Measurements from ENCODE around the gene TUBD1. TPM values are rescaled to one million over a fixed set of nuclear protein-coding genes. Genes with fewer than 3 reads are reported as not detected.

The TUBD1 gene
- total and polyA plus RNA-seq, 7 experiments from 2014 or later = 8.2 to 42.1 (median 25.5) TPM

GRCh38 chr17:59826706-59827453, 65.9 kb downstream of the TUBD1 start:
- H3K4me1 ChIP-seq (ENCODE audit: control insufficient read depth in 2 of 2, insufficient read depth in 2 of 2, low read length in 2 of 2) = peaks cover 14 to 46% of the 10 kb centered on the region in 2 donors
- ATAC-seq (no peak), DNase-seq (no peak)
- H3K27ac ChIP-seq (ENCODE audit: low read depth, low read length) = no peak overlapping the region
- peaks cover 0 to 5% (median 0%) of the 10 kb centered on the region in 3 experiments for H3K36me3 ChIP-seq (ENCODE audit: control insufficient read depth in 2 of 3, insufficient read depth in 3 of 3, low read length in 3 of 3)
- peak overlapping the region in 8 of 9 donors; percentile 1 to 97 (median 62) for H3K27ac Mint-ChIP-seq
- no peak overlapping the region for H3K4me3 ChIP-seq (ENCODE audit: low read length)
- peaks cover 19 to 67% (median 40%) of the 10 kb centered on the region in 7 donors for H3K4me1 Mint-ChIP-seq
- H3K9me3 ChIP-seq (ENCODE audit: control insufficient read depth in 2 of 3, low read length in 3 of 3) = no peaks in the 10 kb centered on the region
- peak overlapping the region in 4 of 10 donors; percentile 0 to 86 (median 15) for H3K4me3 Mint-ChIP-seq
- ChIA-PET CTCF (no interaction called here), POLR2A (interaction anchor here (0.6 to 2.0 kb wide), 3 partner anchors 13 to 36 kb away, joined by 3 to 10 read pairs (median 6); no protein-coding TSS in a partner anchor)
- H3K27me3 ChIP-seq (ENCODE audit: control insufficient read depth in 2 of 2, insufficient read depth in 2 of 2, low read length in 2 of 2) = no peaks in the 10 kb centered on the region
- H3K36me3 Mint-ChIP-seq = peaks cover 0 to 19% (median 10%) of the 10 kb centered on the region in 5 donors
- no peaks in the 10 kb centered on the region for H3K27me3 Mint-ChIP-seq
- no peaks in the 10 kb centered on the region for H3K9me3 Mint-ChIP-seq
- intact Hi-C loops (cut with micrococcal nuclease) = loop anchor here (1.0 to 2.0 kb wide), 2 partner anchors 18 to 65 kb away; no protein-coding TSS in a partner anchor

GRCh38 chr17:59825533-59826322, 67.0 kb downstream of the TUBD1 start:
- no peak for ATAC-seq
- no peaks in the 10 kb centered on the region for H3K9me3 ChIP-seq (ENCODE audit: control insufficient read depth in 2 of 3, low read length in 3 of 3)
- intact Hi-C loops (cut with micrococcal nuclease) = loop anchor here (1.0 to 2.0 kb wide), 2 partner anchors 19 to 63 kb away; no protein-coding TSS in a partner anchor
- H3K27me3 ChIP-seq (ENCODE audit: control insufficient read depth in 2 of 2, insufficient read depth in 2 of 2, low read length in 2 of 2) = no peaks in the 10 kb centered on the region
- ChIA-PET CTCF (no interaction called here), POLR2A (interaction anchor here (1.0 to 2.0 kb wide), 2 partner anchors 14 to 51 kb away, joined by 4 to 10 read pairs; no protein-coding TSS in a partner anchor)
- H3K27me3 Mint-ChIP-seq = no peaks in the 10 kb centered on the region
- H3K4me1 Mint-ChIP-seq = peaks cover 19 to 58% (median 40%) of the 10 kb centered on the region in 7 donors
- H3K36me3 ChIP-seq (ENCODE audit: control insufficient read depth in 2 of 3, insufficient read depth in 3 of 3, low read length in 3 of 3) = peaks cover 0 to 5% (median 0%) of the 10 kb centered on the region in 3 experiments
- H3K4me1 ChIP-seq (ENCODE audit: control insufficient read depth in 2 of 2, insufficient read depth in 2 of 2, low read length in 2 of 2) = peaks cover 14 to 46% of the 10 kb centered on the region in 2 donors
- no peaks in the 10 kb centered on the region for H3K9me3 Mint-ChIP-seq
- peaks cover 0 to 19% (median 10%) of the 10 kb centered on the region in 5 donors for H3K36me3 Mint-ChIP-seq
- H3K4me3 ChIP-seq (ENCODE audit: low read length) = no peak overlapping the region
- no peak for DNase-seq
- H3K4me3 Mint-ChIP-seq = peak overlapping the region in 6 of 10 donors; percentile 0 to 86 (median 12)
- H3K27ac Mint-ChIP-seq = peak overlapping the region in 8 of 9 donors; percentile 1 to 97 (median 62)
- peak overlapping the region; percentile 27 for H3K27ac ChIP-seq (ENCODE audit: low read depth, low read length)

- Mint-ChIP-seq H3K9me3 (no peaks in the 10 kb centered on the region), H3K4me1 (peaks cover 0 to 34% (median 8%) of the 10 kb centered on the region in 7 donors), H3K27me3 (no peaks in the 10 kb centered on the region), H3K27ac (no peak overlapping the region), H3K36me3 (peaks cover 16 to 45% (median 31%) of the 10 kb centered on the region in 5 donors), H3K4me3 (no peak overlapping the region)
- Histone ChIP-seq H3K36me3 (ENCODE audit: control insufficient read depth in 2 of 3, insufficient read depth in 3 of 3, low read length in 3 of 3) (peaks cover 0 to 6% (median 0%) of the 10 kb centered on the region in 3 experiments), H3K27me3 (ENCODE audit: control insufficient read depth in 2 of 2, insufficient read depth in 2 of 2, low read length in 2 of 2) (no peaks in the 10 kb centered on the region), H3K9me3 (ENCODE audit: control insufficient read depth in 2 of 3, low read length in 3 of 3) (no peaks in the 10 kb centered on the region), H3K27ac (ENCODE audit: low read depth, low read length) (no peak overlapping the region), H3K4me3 (ENCODE audit: low read length) (no peak overlapping the region), H3K4me1 (ENCODE audit: control insufficient read depth in 2 of 2, insufficient read depth in 2 of 2, low read length in 2 of 2) (peaks cover 0 to 9% of the 10 kb centered on the region in 2 donors)
- intact Hi-C loops (cut with micrococcal nuclease) = no loop called here
- DNase-seq (no peak), ATAC-seq (no peak)
- CTCF ChIA-PET = no interaction called here
- POLR2A ChIA-PET = interaction anchor here (0.6 kb wide), 1 partner anchor 159 kb away, joined by 3 read pairs; no protein-coding TSS in a partner anchor
These were observed 76.8 kb downstream of the TUBD1 start for GRCh38 chr17:59815965-59816364.

GRCh38 chr17:59814685-59815084, 78.1 kb downstream of the TUBD1 start:
- H3K9me3 ChIP-seq (ENCODE audit: control insufficient read depth in 2 of 3, low read length in 3 of 3) = no peaks in the 10 kb centered on the region
- peaks cover 0 to 6% (median 0%) of the 10 kb centered on the region in 3 experiments for H3K36me3 ChIP-seq (ENCODE audit: control insufficient read depth in 2 of 3, insufficient read depth in 3 of 3, low read length in 3 of 3)
- peaks cover 0 to 9% of the 10 kb centered on the region in 2 donors for H3K4me1 ChIP-seq (ENCODE audit: control insufficient read depth in 2 of 2, insufficient read depth in 2 of 2, low read length in 2 of 2)
- ATAC-seq = no peak
- no peak overlapping the region for H3K4me3 Mint-ChIP-seq
- ChIA-PET CTCF (no interaction called here), POLR2A (no interaction called here)
- H3K27ac ChIP-seq (ENCODE audit: low read depth, low read length) = no peak overlapping the region
- peaks cover 10 to 36% (median 24%) of the 10 kb centered on the region in 5 donors for H3K36me3 Mint-ChIP-seq
- no peaks in the 10 kb centered on the region for H3K9me3 Mint-ChIP-seq
- peaks cover 0 to 27% (median 1%) of the 10 kb centered on the region in 7 donors for H3K4me1 Mint-ChIP-seq
- no peaks in the 10 kb centered on the region for H3K27me3 Mint-ChIP-seq
- H3K27ac Mint-ChIP-seq = peak overlapping the region in 2 of 9 donors; percentile 34 to 57
- intact Hi-C loops (cut with micrococcal nuclease) = no loop called here
- DNase-seq = no peak
- no peak overlapping the region for H3K4me3 ChIP-seq (ENCODE audit: low read length)
- H3K27me3 ChIP-seq (ENCODE audit: control insufficient read depth in 2 of 2, insufficient read depth in 2 of 2, low read length in 2 of 2) = no peaks in the 10 kb centered on the region

GRCh38 chr17:59814276-59814675, 78.5 kb downstream of the TUBD1 start:
- peaks cover 10 to 34% (median 24%) of the 10 kb centered on the region in 5 donors for H3K36me3 Mint-ChIP-seq
- ChIA-PET CTCF (no interaction called here), POLR2A (no interaction called here)

GRCh38 chr17:59812139-59812538, 80.6 kb downstream of the TUBD1 start:
- Mint-ChIP-seq H3K4me3 (peak overlapping the region in 1 of 10 donors; percentile 38), H3K9me3 (no peaks in the 10 kb centered on the region), H3K36me3 (peaks cover 10 to 41% (median 30%) of the 10 kb centered on the region in 5 donors), H3K4me1 (peaks cover 0 to 31% (median 0%) of the 10 kb centered on the region in 7 donors), H3K27me3 (no peaks in the 10 kb centered on the region), H3K27ac (peak overlapping the region in 3 of 9 donors; percentile 4 to 51 (median 18))
- Histone ChIP-seq H3K4me3 (ENCODE audit: low read length) (no peak overlapping the region), H3K27me3 (ENCODE audit: control insufficient read depth in 2 of 2, insufficient read depth in 2 of 2, low read length in 2 of 2) (no peaks in the 10 kb centered on the region), H3K9me3 (ENCODE audit: control insufficient read depth in 2 of 3, low read length in 3 of 3) (no peaks in the 10 kb centered on the region), H3K36me3 (ENCODE audit: control insufficient read depth in 2 of 3, insufficient read depth in 3 of 3, low read length in 3 of 3) (peaks cover 0 to 6% (median 0%) of the 10 kb centered on the region in 3 experiments), H3K4me1 (ENCODE audit: control insufficient read depth in 2 of 2, insufficient read depth in 2 of 2, low read length in 2 of 2) (peaks cover 0 to 9% of the 10 kb centered on the region in 2 donors), H3K27ac (ENCODE audit: low read depth, low read length) (no peak overlapping the region)
- intact Hi-C loops (cut with micrococcal nuclease) = no loop called here
- ATAC-seq = no peak
- DNase-seq = no peak
- ChIA-PET CTCF (no interaction called here), POLR2A (no interaction called here)

More at GRCh38 chr17:59814276-59814675, 78.5 kb downstream of the TUBD1 start:
- ATAC-seq (no peak), DNase-seq (no peak)
- Mint-ChIP-seq H3K4me1 (peaks cover 0 to 27% (median 0%) of the 10 kb centered on the region in 7 donors), H3K27ac (no peak overlapping the region), H3K4me3 (no peak overlapping the region), H3K27me3 (no peaks in the 10 kb centered on the region), H3K9me3 (no peaks in the 10 kb centered on the region)
- Histone ChIP-seq H3K27ac (ENCODE audit: low read depth, low read length) (no peak overlapping the region), H3K4me1 (ENCODE audit: control insufficient read depth in 2 of 2, insufficient read depth in 2 of 2, low read length in 2 of 2) (peaks cover 0 to 9% of the 10 kb centered on the region in 2 donors), H3K27me3 (ENCODE audit: control insufficient read depth in 2 of 2, insufficient read depth in 2 of 2, low read length in 2 of 2) (no peaks in the 10 kb centered on the region), H3K9me3 (ENCODE audit: control insufficient read depth in 2 of 3, low read length in 3 of 3) (no peaks in the 10 kb centered on the region), H3K36me3 (ENCODE audit: control insufficient read depth in 2 of 3, insufficient read depth in 3 of 3, low read length in 3 of 3) (peaks cover 0 to 6% (median 0%) of the 10 kb centered on the region in 3 experiments), H3K4me3 (ENCODE audit: low read length) (no peak overlapping the region)
- intact Hi-C loops (cut with micrococcal nuclease) = no loop called here

Measured in naive thymus-derived CD4-positive, alpha-beta T cell (primary cell).